ENCODE results near the gene LMCD1.
A peak's percentile ranks its signal among the peaks of the same experiment; 100 is the strongest.

The LMCD1 gene

DNA sequence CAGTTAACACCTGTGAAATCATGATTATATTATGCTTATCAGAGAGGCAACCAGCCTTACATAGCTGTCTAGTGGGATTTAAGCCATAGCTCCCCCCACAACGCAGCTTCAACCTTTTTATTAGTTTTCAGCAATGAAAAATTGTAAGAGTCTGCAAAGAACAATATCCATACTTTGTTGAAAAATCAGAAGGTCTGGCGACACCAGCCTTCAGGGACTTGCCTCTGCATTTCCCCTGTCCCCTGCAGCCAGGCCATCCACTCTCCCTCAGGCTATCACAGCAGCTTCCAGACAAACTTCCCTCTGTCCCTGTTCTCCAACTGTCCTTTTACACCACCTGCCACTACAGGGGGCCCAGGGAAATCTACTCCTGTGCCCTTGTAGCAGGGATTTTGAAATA lies 83.0 kb downstream of the LMCD1 start:
- DNase-seq (ENCODE audit: low read depth in 2 of 2) = no peak

DNA sequence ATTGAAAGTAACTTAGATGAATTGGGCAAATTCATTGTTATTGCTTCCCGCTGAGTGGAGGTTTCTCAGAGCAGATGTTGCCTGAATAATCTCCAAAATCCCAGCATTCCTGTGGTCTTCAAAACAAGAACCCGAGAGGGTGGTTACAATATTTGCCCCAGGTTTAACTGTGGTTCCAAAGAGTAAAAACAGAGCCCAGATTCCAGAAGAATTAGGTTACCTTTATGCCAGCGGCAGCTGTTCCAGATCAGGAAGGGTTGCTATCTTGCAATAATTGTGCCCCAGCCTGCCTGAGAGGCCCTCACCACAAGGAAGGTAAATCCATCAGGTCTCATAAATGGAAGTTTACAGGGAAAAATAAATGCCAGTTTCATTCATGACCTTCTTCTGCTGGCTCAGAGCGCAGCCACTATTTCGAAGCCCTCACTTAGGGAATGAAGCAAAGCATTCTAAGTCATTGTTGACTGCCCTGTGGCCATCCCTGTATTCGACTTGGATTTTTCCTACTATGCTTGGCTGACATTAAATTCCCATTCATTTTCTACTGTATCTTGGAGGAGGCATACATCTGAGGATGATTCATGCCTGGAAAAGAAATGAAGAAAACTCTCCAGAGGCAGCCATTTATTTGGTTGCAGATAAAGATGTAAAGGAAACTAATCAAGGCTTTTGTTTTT lies 88.4 kb downstream of the LMCD1 start:
- DNase-seq (ENCODE audit: low read depth in 2 of 2) = peak; percentile 40 to 45

GRCh38 chr3:8593021-8593827 lies 91.6 kb downstream of the LMCD1 start:
- no peak for DNase-seq (ENCODE audit: low read depth in 2 of 2)

GRCh38 chr3:8595252-8595651 lies 93.6 kb downstream of the LMCD1 start:
- no peak for DNase-seq (ENCODE audit: low read depth in 2 of 2)

DNA sequence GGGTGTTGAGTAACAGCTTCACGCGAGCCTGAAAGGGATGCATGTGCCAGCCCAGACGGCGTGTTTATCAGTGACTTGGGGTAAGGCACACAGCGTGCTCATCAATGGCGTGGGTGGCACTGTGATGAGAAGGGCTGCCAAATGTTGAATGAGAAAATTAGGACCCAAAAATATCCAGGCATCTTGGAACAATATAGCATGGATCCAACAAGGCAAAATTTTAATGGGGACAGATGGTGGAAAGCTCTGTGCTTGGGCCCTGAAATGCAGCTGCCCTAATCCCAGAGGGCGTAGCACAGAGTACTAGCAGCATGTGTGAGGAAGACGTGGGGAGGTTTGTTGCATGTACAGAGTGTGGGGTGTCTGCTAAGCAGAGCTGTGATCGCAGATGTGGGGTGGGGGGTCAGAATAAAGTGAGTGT lies 94.1 kb downstream of the LMCD1 start:
- DNase-seq (ENCODE audit: low read depth in 2 of 2) = no peak

- DNase-seq (ENCODE audit: low read depth in 2 of 2) = no peak
These were observed 94.9 kb downstream of the LMCD1 start for GRCh38 chr3:8596321-8597218.

- DNase-seq (ENCODE audit: low read depth in 2 of 2) = no peak
These were observed 95.7 kb downstream of the LMCD1 start for GRCh38 chr3:8597219-8597853.

DNA sequence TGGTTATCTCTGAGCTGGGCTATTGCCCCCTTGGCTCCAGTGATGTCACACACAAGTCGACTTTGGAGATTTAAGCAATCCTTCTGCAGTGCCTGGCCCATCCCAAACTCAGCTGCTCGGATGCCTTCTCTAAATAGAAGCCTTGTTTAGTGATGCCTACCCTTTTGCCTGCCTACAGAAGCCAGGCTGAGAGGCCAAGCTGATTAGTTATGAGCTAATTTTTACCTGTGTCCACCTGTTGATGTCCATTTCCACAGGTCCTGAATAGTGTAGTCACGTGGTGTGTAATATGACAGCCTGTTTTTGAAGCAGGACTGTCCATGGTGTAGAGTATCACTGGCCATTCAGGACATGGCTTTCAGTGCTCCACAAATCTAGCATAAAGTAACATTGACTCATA lies 97.5 kb downstream of the LMCD1 start:
- DNase-seq (ENCODE audit: low read depth in 2 of 2) = no peak

GRCh38 chr3:8600457-8600856 lies 98.8 kb downstream of the LMCD1 start:
- no peak for DNase-seq (ENCODE audit: low read depth in 2 of 2)

DNA sequence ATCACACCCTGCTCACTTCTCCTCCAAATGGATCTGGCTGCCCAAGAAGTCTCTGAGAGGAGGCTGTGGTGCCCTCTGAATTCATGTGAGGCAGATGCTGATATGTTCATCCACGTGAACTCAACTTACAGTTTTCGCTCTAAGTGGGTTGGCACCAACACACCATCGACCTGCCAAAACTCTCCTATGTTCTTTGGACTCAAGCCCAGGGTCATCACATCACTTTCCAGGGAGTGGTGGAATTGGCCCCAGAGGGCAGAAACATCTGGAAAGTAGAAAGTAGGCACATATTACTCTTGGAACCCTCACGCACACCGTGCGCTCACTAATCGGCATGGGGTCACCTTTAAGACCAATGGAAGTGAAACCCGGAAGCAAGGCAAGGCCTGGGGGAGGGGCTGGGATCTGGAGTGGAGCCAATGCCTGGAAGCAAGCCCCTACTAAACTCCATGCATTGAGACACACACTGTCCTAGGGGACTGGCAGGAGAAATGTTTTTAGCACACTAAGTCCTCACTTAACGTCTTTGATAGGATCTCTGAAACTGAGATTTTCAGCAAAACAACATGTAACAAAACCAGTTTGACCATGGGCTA lies 101.6 kb downstream of the LMCD1 start:
- no peak for DNase-seq (ENCODE audit: low read depth in 2 of 2)

DNA sequence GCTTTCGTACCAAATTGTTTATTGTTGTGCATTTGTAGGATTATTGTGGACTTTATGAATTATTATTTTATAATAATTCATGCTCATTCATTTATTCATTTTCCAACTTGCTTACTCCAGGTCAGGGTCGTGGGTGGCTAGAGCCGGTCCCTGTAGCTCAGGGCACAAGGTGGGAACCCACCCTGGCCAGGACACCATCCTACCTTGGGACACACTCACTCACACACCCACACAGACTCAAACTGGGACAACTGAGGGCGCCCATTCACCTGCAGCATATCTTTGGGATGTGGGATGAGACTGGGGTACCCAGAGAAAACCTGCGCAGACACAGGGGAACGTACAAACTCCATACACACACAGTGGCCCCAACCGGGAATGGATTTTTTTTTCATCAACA lies 102.4 kb downstream of the LMCD1 start:
- DNase-seq (ENCODE audit: low read depth in 2 of 2) = no peak

- no peak for DNase-seq (ENCODE audit: low read depth in 2 of 2)
These were observed 103.4 kb downstream of the LMCD1 start for GRCh38 chr3:8604988-8605387.

GRCh38 chr3:8606701-8607231 lies 105.1 kb downstream of the LMCD1 start:
- no peak for DNase-seq (ENCODE audit: low read depth in 2 of 2)

DNA sequence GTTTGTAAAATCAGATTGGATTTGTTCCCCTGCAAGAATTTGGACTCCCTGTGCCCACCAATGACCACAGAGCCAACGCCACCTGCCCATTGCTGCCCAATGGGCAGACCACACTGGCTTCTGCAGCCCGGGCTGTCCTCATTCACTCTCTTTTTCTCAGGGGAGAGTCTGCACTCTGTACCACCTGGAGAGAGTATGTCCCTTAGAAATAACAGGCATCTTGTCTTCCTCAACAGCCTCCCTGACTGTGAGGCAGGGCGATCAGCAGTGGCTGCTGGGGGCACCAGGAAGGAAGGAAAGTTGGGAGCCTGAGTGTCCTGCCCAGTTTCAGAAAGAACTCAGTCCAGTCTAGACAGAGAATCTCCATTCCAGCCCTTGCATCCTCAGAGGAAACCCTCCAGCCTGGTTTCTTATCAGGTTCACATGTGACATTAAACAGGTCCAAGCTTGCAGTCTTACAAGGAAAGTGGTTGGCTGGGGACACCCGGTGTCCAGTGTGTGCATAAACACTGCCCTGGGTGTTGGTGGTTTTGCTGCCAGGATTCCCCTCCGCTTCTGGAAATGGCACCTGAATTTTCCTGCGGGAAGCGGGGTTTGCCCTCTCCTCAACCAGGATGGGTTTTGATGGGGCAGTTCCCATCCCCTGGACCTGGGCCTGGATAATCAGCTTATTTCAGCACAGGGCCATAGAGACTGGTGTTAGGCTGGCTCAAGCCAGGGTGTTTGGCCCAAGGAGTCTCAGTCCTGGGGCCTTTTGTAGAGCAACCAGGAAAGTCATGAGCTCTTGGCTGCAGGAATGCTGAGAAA lies 105.8 kb downstream of the LMCD1 start:
- peak; percentile 49 to 57 for DNase-seq (ENCODE audit: low read depth in 2 of 2)

GRCh38 chr3:8608041-8608790 lies 106.6 kb downstream of the LMCD1 start:
- DNase-seq (ENCODE audit: low read depth in 2 of 2) = no peak

- no peak for DNase-seq (ENCODE audit: low read depth in 2 of 2)
These were observed 107.3 kb downstream of the LMCD1 start for GRCh38 chr3:8608791-8609467.

GRCh38 chr3:8610951-8611350 lies 109.3 kb downstream of the LMCD1 start:
- no peak for DNase-seq (ENCODE audit: low read depth in 2 of 2)

DNA sequence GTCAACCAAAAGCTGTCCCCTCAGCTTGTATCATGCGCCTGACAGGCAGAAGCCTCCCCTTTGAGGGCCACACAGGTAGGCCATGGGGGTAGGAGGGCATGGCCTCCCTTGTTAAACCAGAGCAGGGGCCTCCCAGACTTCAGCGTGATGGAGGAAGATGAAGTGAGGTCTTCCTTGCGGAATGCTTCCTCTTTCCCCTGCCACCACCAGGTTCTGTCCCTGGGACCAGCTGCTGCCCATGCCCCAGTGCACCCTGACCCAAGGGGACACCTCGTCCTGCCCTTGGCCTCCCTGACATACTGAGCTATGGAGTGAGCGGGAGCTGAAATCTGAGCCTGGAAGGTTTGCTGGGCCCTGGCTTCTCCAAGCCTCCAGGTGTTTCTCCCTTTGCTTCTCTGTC lies 116.3 kb downstream of the LMCD1 start:
- DNase-seq (ENCODE audit: low read depth in 2 of 2) = no peak

GRCh38 chr3:8618950-8619349 lies 117.3 kb downstream of the LMCD1 start:
- DNase-seq (ENCODE audit: low read depth in 2 of 2) = no peak
